ENCODE data around the gene C5orf47. TPM values are rescaled to one million over a fixed set of nuclear protein-coding genes. Genes with fewer than 3 reads are reported as not detected.

The C5orf47 gene
- total and polyA plus RNA-seq, 5 experiments from 2014 or later: not detected

- DNase-seq (peak; percentile 61 to 87 (median 76)), ATAC-seq (peak; percentile 89 to 90)
- peaks cover 5 to 12% (median 11%) of the 10 kb centered on the region in 4 donors for H3K4me1 Mint-ChIP-seq
- peak overlapping the region; percentile 76 to 93 (median 84) for H3K4me3 Mint-ChIP-seq
- no peaks in the 10 kb centered on the region for H3K9me3 Mint-ChIP-seq
- POLR2A ChIA-PET: interaction anchor here (1.0 to 2.2 kb wide), 4 partner anchors 9 to 357 kb away, joined by 3 to 9 read pairs (median 8); partner anchors contain the start of gene BOD1
- H3K36me3 Mint-ChIP-seq: no peaks in the 10 kb centered on the region
- H3K27ac Mint-ChIP-seq: peak overlapping the region in 7 of 10 donors; percentile 17 to 84 (median 75)
- H3K27me3 Mint-ChIP-seq: peaks cover 4 to 20% (median 13%) of the 10 kb centered on the region in 5 donors
Observed at GRCh38 chr5:173972925-173973615, 15.9 kb upstream of the C5orf47 start.

GRCh38 chr5:173973616-173973969 is 15.4 kb upstream of the C5orf47 start:
- Mint-ChIP-seq H3K36me3 (no peaks in the 10 kb centered on the region), H3K27ac (peak overlapping the region in 2 of 10 donors; percentile 34 to 75), H3K9me3 (no peaks in the 10 kb centered on the region), H3K27me3 (peaks cover 5 to 25% (median 15%) of the 10 kb centered on the region in 5 donors), H3K4me3 (peak overlapping the region; percentile 76 to 93 (median 84)), H3K4me1 (peaks cover 5 to 12% (median 11%) of the 10 kb centered on the region in 4 donors)
- ATAC-seq (peak; percentile 32 to 52), DNase-seq (no peak)
- POLR2A ChIA-PET: interaction anchor here (1.0 to 2.2 kb wide), 4 partner anchors 10 to 357 kb away, joined by 3 to 9 read pairs (median 8); partner anchors contain the start of gene BOD1

DNA sequence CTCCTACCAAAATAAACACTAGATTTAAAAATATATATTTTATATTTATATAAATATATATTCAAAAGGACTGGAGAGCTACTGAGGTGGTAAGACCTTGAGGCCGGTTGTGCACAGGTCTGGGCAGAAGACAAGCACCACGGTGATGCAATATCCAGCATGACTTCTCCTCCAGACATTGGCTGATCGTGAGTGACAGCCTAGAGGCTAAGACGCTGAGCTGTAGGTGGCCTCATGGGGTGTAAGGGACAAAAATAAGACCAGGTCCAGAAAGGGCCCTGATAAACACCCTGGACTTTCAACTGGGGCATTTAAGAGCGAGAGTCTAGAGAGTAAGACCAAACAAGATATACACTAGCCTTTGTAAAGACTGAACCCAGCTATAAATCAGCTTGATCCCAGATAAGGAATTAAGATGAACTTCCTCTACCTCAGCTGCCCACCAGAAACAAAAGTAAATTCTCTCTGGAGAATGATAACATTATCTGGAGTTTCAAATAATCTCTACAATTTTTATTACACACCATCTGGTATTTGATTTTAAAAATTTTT is 14.2 kb upstream of the C5orf47 start:
- no peak overlapping the region for H3K27ac Mint-ChIP-seq
- POLR2A ChIA-PET: interaction anchor here (1.9 to 2.2 kb wide), 2 partner anchors 56 to 359 kb away, joined by 6 to 9 read pairs; partner anchors contain the start of gene BOD1

DNA sequence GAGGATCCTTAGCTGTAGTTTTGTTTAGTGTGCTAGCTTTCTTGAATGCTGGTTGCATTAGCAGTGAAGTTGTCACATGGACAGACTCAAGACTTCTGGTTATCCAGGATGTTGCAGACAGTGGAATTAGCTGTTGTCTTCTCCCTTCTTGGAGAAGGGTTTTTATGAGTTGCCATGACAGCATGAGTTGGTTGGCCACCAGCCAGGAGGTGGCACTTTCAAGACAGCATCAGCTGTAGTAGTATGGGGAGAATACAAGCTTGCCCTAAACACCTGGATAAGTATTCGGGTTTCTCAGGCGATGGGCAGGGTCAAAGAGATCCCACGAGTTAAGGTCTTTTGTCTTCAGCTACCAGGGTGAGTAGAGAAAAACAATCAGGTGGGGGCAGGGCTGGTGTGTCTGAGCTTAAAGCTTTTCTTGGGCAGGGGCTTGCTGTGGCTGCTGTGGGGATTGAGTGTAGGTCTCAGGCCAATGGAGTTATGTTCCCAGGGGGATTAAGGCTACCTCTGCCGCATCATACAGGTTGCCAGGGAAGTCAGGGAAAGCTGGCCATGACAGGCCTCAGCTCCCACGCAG is 7.7 kb upstream of the C5orf47 start:
- Mint-ChIP-seq H3K27ac (no peak overlapping the region), H3K36me3 (peaks cover 0 to 4% (median 0%) of the 10 kb centered on the region in 3 donors), H3K27me3 (peaks cover 13 to 64% (median 34%) of the 10 kb centered on the region in 5 donors), H3K4me1 (no peaks in the 10 kb centered on the region), H3K4me3 (no peak overlapping the region), H3K9me3 (peaks cover 0 to 5% (median 0%) of the 10 kb centered on the region in 9 donors)
- ATAC-seq (no peak), DNase-seq (no peak)
- POLR2A ChIA-PET: no interaction called here

More for the DNA sequence above, 14.2 kb upstream of the C5orf47 start:
- H3K4me1 Mint-ChIP-seq: peaks cover 5 to 12% (median 10%) of the 10 kb centered on the region in 4 donors
- ATAC-seq: no peak
- DNase-seq: no peak
- H3K4me3 Mint-ChIP-seq: no peak overlapping the region
- H3K9me3 Mint-ChIP-seq: no peaks in the 10 kb centered on the region
- no peaks in the 10 kb centered on the region for H3K36me3 Mint-ChIP-seq
- H3K27me3 Mint-ChIP-seq: peaks cover 7 to 36% (median 16%) of the 10 kb centered on the region in 5 donors

GRCh38 chr5:173984218-173984617 is 4.8 kb upstream of the C5orf47 start:
- H3K9me3 Mint-ChIP-seq: peaks cover 0 to 5% (median 0%) of the 10 kb centered on the region in 9 donors
- no peak overlapping the region for H3K4me3 Mint-ChIP-seq
- H3K27me3 Mint-ChIP-seq: peaks cover 9 to 54% (median 30%) of the 10 kb centered on the region in 5 donors
- no peak overlapping the region for H3K27ac Mint-ChIP-seq
- no peak for ATAC-seq
- no peaks in the 10 kb centered on the region for H3K4me1 Mint-ChIP-seq
- DNase-seq: no peak
- H3K36me3 Mint-ChIP-seq: peaks cover 0 to 4% (median 0%) of the 10 kb centered on the region in 3 donors
- POLR2A ChIA-PET: no interaction called here

- Mint-ChIP-seq H3K4me1 (no peaks in the 10 kb centered on the region), H3K27me3 (peaks cover 4 to 22% (median 11%) of the 10 kb centered on the region in 5 donors), H3K9me3 (peaks cover 0 to 4% (median 0%) of the 10 kb centered on the region in 9 donors), H3K4me3 (no peak overlapping the region), H3K36me3 (no peaks in the 10 kb centered on the region), H3K27ac (no peak overlapping the region)
- no peak for DNase-seq
- ATAC-seq: no peak
- POLR2A ChIA-PET: no interaction called here
Observed at GRCh38 chr5:173989432-173990082, 587 bp downstream of the C5orf47 start.

- DNase-seq (no peak), ATAC-seq (no peak)
- peaks cover 17 to 41% (median 27%) of the 10 kb centered on the region in 5 donors for H3K27me3 Mint-ChIP-seq
- POLR2A ChIA-PET: no interaction called here
- H3K9me3 Mint-ChIP-seq: no peaks in the 10 kb centered on the region
- H3K36me3 Mint-ChIP-seq: no peaks in the 10 kb centered on the region
- H3K27ac Mint-ChIP-seq: no peak overlapping the region
- H3K4me1 Mint-ChIP-seq: no peaks in the 10 kb centered on the region
- H3K4me3 Mint-ChIP-seq: no peak overlapping the region
Observed at GRCh38 chr5:173997331-173997730, 8.4 kb downstream of the C5orf47 start.

GRCh38 chr5:173998531-173998930 is 9.6 kb downstream of the C5orf47 start:
- H3K4me1 Mint-ChIP-seq: no peaks in the 10 kb centered on the region
- no peaks in the 10 kb centered on the region for H3K9me3 Mint-ChIP-seq
- DNase-seq (no peak), ATAC-seq (no peak)
- H3K4me3 Mint-ChIP-seq: no peak overlapping the region
- H3K27me3 Mint-ChIP-seq: peaks cover 21 to 46% (median 33%) of the 10 kb centered on the region in 5 donors
- no peaks in the 10 kb centered on the region for H3K36me3 Mint-ChIP-seq
- H3K27ac Mint-ChIP-seq: no peak overlapping the region
- POLR2A ChIA-PET: no interaction called here

DNA sequence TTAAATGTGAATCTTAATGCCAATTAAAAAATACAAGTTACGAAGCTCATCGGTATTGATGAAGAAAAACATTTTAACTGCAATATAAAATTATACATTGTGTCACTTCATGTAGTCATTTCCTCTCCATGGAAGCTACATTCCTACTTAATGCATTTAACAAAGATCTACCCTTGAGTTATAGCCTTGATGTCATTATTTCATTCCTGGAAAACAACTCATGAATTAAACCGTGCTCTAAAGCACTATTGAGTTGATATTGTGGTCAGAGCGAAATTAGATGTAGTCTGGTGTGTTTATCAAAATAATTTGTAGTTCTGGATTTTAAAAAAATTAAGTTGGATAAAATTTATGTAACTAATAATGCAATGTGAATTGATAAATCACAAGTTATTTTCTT is 11.1 kb downstream of the C5orf47 start:
- no peak for DNase-seq
- POLR2A ChIA-PET: no interaction called here
- Mint-ChIP-seq H3K27me3 (peaks cover 19 to 38% (median 28%) of the 10 kb centered on the region in 5 donors), H3K4me3 (no peak overlapping the region), H3K36me3 (no peaks in the 10 kb centered on the region), H3K9me3 (no peaks in the 10 kb centered on the region), H3K4me1 (no peaks in the 10 kb centered on the region), H3K27ac (no peak overlapping the region)
- no peak for ATAC-seq

DNA sequence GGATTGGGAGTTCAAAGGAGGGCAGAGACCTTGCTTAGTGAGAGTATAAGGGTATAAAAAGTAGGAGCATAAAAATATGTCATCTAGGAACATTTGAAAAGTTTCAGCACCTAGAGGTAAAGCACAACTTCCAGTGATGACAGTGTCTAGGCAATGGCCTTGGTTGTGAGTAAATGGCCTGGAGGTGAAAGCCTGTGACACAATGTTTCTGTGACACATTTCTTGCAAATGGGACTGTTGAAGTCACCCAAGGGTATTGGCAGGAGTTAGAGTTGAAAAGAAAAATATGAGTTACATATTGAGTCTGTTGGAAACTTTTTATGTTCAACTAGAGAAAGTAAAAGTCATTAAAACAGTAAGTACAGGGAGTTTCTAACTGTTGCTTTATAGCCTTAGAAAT is 14.8 kb downstream of the C5orf47 start:
- Mint-ChIP-seq H3K27ac (no peak overlapping the region), H3K4me1 (no peaks in the 10 kb centered on the region), H3K27me3 (peaks cover 7 to 27% (median 14%) of the 10 kb centered on the region in 5 donors), H3K36me3 (no peaks in the 10 kb centered on the region), H3K4me3 (no peak overlapping the region), H3K9me3 (no peaks in the 10 kb centered on the region)
- DNase-seq: no peak
- POLR2A ChIA-PET: no interaction called here
- no peak for ATAC-seq

DNA sequence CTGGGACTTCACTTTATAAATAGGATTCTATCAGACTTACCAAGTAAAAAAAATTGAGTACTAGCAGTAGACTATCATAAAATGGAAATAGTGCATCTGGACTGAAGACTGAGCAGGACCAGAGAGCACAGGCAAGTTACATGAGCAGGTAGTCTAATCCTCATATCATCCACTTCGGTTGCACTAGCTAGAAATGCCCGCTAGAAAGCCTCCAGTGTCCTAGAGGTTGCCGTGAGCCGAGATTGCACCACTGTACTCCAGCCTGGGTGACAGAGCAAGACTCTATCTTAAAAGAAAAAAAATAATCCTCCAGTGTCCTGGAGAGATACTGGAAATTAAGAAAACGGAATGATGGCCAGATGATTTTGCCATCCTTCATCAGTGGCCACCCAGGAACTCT is 20.0 kb downstream of the C5orf47 start:
- peaks cover 0 to 2% (median 0%) of the 10 kb centered on the region in 9 donors for H3K9me3 Mint-ChIP-seq
- H3K27ac Mint-ChIP-seq: no peak overlapping the region
- no peak overlapping the region for H3K4me3 Mint-ChIP-seq
- peaks cover 3 to 22% (median 7%) of the 10 kb centered on the region in 5 donors for H3K27me3 Mint-ChIP-seq
- no peaks in the 10 kb centered on the region for H3K4me1 Mint-ChIP-seq
- DNase-seq: no peak
- ATAC-seq: no peak
- POLR2A ChIA-PET: no interaction called here
- no peaks in the 10 kb centered on the region for H3K36me3 Mint-ChIP-seq

GRCh38 chr5:174010365-174010764 is 21.4 kb downstream of the C5orf47 start:
- H3K27ac Mint-ChIP-seq: no peak overlapping the region
- no peaks in the 10 kb centered on the region for H3K4me1 Mint-ChIP-seq
- no peak for ATAC-seq
- POLR2A ChIA-PET: interaction anchor here (0.7 kb wide), 1 partner anchor 353 kb away, joined by 4 read pairs; no protein-coding TSS in a partner anchor
- H3K36me3 Mint-ChIP-seq: no peaks in the 10 kb centered on the region
- H3K4me3 Mint-ChIP-seq: no peak overlapping the region
- peaks cover 0 to 5% (median 0%) of the 10 kb centered on the region in 9 donors for H3K9me3 Mint-ChIP-seq
- no peak for DNase-seq
- peaks cover 3 to 17% (median 7%) of the 10 kb centered on the region in 5 donors for H3K27me3 Mint-ChIP-seq
